PC-9 (cell line): Measurements from ENCODE around the gene CEP19. TPM values are rescaled to one million over a fixed set of nuclear protein-coding genes. Genes with fewer than 3 reads are reported as not detected.

Experiments used
- BruUV-seq: library from RNA; stranded (reverse); fragments of 400-500 nt; replicated peaks from 2 replicates; lab custom pipeline; 2021; lab: Mats Ljungman, UMichigan
- CTCF ChIA-PET: fragments of 300-600 bp; sonication (Branson Sonifier 250); formaldehyde crosslinking; loops from one replicate; lab custom pipeline; 2022; ENCODE audit warnings: antibody characterized with exemption; lab: Charles Lee
- POLR2A ChIA-PET: fragments of 300-600 bp; sonication (Branson Sonifier 250); formaldehyde crosslinking; loops from one replicate; lab custom pipeline; 2022; ENCODE audit warnings: antibody characterized with exemption; ENCODE audit not compliant: unreplicated experiment; lab: Charles Lee
- DNase-seq, 2 experiments: peaks; one replicate each; pipeline versions ENCODE4 v3.0.0 to v3.0.0-alpha.2; 2015 to 2022; ENCODE audit warnings: mixed read lengths in 1 of 2
- H2AFZ ChIP-seq: fragments of 200-600 bp; sonication (generic); 2 replicates; pipeline ENCODE4 v1.8.1; 2017; ENCODE audit warnings: antibody characterized with exemption
- H3F3A ChIP-seq: fragments of 200-600 bp; sonication (generic); 2 replicates; pipeline ENCODE4 v1.8.1; 2017; ENCODE audit warnings: antibody characterized with exemption, mild to moderate bottlenecking, low read depth; ENCODE audit not compliant: insufficient read depth
- H3K27ac ChIP-seq: fragments of 200-600 bp; sonication (generic); 2 replicates; pipeline ENCODE4 v1.6.1; 2016; ENCODE audit warnings: mixed run types
- H3K27me3 ChIP-seq: fragments of 200-600 bp; sonication (generic); 2 replicates; pipeline ENCODE4 v1.6.1; 2016; ENCODE audit warnings: low read depth, mixed run types; ENCODE audit not compliant: insufficient read depth
- H3K36me3 ChIP-seq: fragments of 200-600 bp; sonication (generic); 2 replicates; pipeline ENCODE4 v1.6.1; 2016; ENCODE audit warnings: low read depth, mixed run types
- H3K4me1 ChIP-seq: fragments of 200-600 bp; sonication (generic); replicated peaks from 2 replicates; pipeline ENCODE4 v1.6.1; 2016; ENCODE audit warnings: mixed run types; ENCODE audit not compliant: insufficient read depth
- H3K4me2 ChIP-seq: fragments of 200-600 bp; sonication (generic); 2 replicates; pipeline ENCODE4 v1.6.1; 2017; ENCODE audit warnings: mixed run types
- H3K4me3 ChIP-seq: fragments of 200-600 bp; sonication (generic); 2 replicates; pipeline ENCODE4 v1.6.1; 2016; ENCODE audit warnings: mixed run types
- H3K79me2 ChIP-seq: fragments of 200-600 bp; sonication (generic); 2 replicates; pipeline ENCODE4 v1.6.1; 2017; ENCODE audit warnings: low read depth, mixed run types
- H3K9me2 ChIP-seq: fragments of 200-600 bp; sonication (generic); 2 replicates; pipeline ENCODE4 v1.8.1; 2017; ENCODE audit warnings: mild to moderate bottlenecking; ENCODE audit not compliant: insufficient read depth
- H3K9me3 ChIP-seq: fragments of 200-600 bp; sonication (generic); 2 replicates; pipeline ENCODE4 v1.8.1; 2016; ENCODE audit warnings: low read depth; ENCODE audit not compliant: insufficient read depth
- H4K20me1 ChIP-seq: fragments of 200-600 bp; sonication (generic); 2 replicates; pipeline ENCODE4 v1.8.1; 2017; ENCODE audit not compliant: insufficient read depth
- CTCF ChIP-seq: fragments of 200-600 bp; sonication (generic); conservative IDR thresholded peaks from 2 replicates; pipeline ENCODE4 v1.6.1; 2017; ENCODE audit warnings: mixed run types, antibody characterized with exemption, mild to moderate bottlenecking, moderate library complexity
- EZH2 ChIP-seq: fragments of 200-600 bp; sonication (generic); IDR thresholded peaks from 2 replicates; pipeline ENCODE4 v1.8.0; 2017; ENCODE audit warnings: antibody characterized with exemption, low read depth
- intact Hi-C: fragments of 100-400 bp; cut with micrococcal nuclease; formaldehyde crosslinking; loops from one replicate; pipeline ENCODE4 v1.10.0; 2022; ENCODE audit not compliant: unreplicated experiment
- total RNA-seq: library from RNA; stranded (reverse); gene quantifications from 2 replicates; pipeline ENCODE4 v1.2.3, GENCODE V29; 2021

Gene CEP19
- total RNA-seq, 1 experiment from 2014 or later, result 5.5 TPM

GRCh38 chr3:196697270-196697669 is 14.8 kb downstream of the CEP19 start:
- Histone ChIP-seq H4K20me1 (no peaks in the 10 kb centered on the region), H3K79me2 (no peaks in the 10 kb centered on the region), H2AFZ (no peak overlapping the region), H3K36me3 (no peaks in the 10 kb centered on the region), H3F3A (no peaks in the 10 kb centered on the region), H3K4me2 (no peak overlapping the region), H3K4me1 (no peaks in the 10 kb centered on the region), H3K9me3 (no peaks in the 10 kb centered on the region), H3K9me2 (no peaks in the 10 kb centered on the region), H3K27ac (no peak overlapping the region), H3K4me3 (no peak overlapping the region), H3K27me3 (no peaks in the 10 kb centered on the region)
- intact Hi-C loops, result no loop called here
- CTCF ChIA-PET, result interaction anchor here (0.6 kb wide), 1 partner anchor 554 kb away, joined by 3 read pairs; no protein-coding TSS in a partner anchor
- POLR2A ChIA-PET, result no interaction called here
- DNase-seq, result no peak
- TF ChIP-seq EZH2 (no peak), CTCF (no peak)
- BruUV-seq, result no TSS peak

GRCh38 chr3:196695849-196696226 is 16.2 kb downstream of the CEP19 start:
- no peaks in the 10 kb centered on the region for H4K20me1 ChIP-seq
- H3F3A ChIP-seq, result no peaks in the 10 kb centered on the region
- H3K36me3 ChIP-seq, result no peaks in the 10 kb centered on the region
- no peak for DNase-seq
- H3K4me3 ChIP-seq, result no peak overlapping the region
- H3K9me3 ChIP-seq, result no peaks in the 10 kb centered on the region
- no TSS peak for BruUV-seq
- H3K27ac ChIP-seq, result no peak overlapping the region
- no peaks in the 10 kb centered on the region for H3K79me2 ChIP-seq
- no peak overlapping the region for H3K4me2 ChIP-seq
- intact Hi-C loops, result no loop called here
- ChIA-PET CTCF (no interaction called here), POLR2A (interaction anchor here (0.5 kb wide), 1 partner anchor 83 kb away, joined by 3 read pairs; no protein-coding TSS in a partner anchor)
- no peak overlapping the region for H2AFZ ChIP-seq
- TF ChIP-seq CTCF (no peak), EZH2 (no peak)
- no peaks in the 10 kb centered on the region for H3K27me3 ChIP-seq
- no peaks in the 10 kb centered on the region for H3K4me1 ChIP-seq
- no peaks in the 10 kb centered on the region for H3K9me2 ChIP-seq

- H3K36me3 ChIP-seq, result no peaks in the 10 kb centered on the region
- H3K4me1 ChIP-seq, result no peaks in the 10 kb centered on the region
- H3K4me3 ChIP-seq, result no peak overlapping the region
- H4K20me1 ChIP-seq, result no peaks in the 10 kb centered on the region
- H3K9me3 ChIP-seq, result no peaks in the 10 kb centered on the region
- ChIA-PET CTCF (no interaction called here), POLR2A (interaction anchor here (0.5 kb wide), 1 partner anchor 84 kb away, joined by 3 read pairs; no protein-coding TSS in a partner anchor)
- no TSS peak for BruUV-seq
- no peak for TF ChIP-seq CTCF
- no peak for TF ChIP-seq EZH2
- no peak overlapping the region for H2AFZ ChIP-seq
- H3K79me2 ChIP-seq, result no peaks in the 10 kb centered on the region
- no peak overlapping the region for H3K4me2 ChIP-seq
- intact Hi-C loops, result no loop called here
- no peaks in the 10 kb centered on the region for H3K9me2 ChIP-seq
- no peaks in the 10 kb centered on the region for H3K27me3 ChIP-seq
- H3F3A ChIP-seq, result no peaks in the 10 kb centered on the region
- H3K27ac ChIP-seq, result no peak overlapping the region
- no peak for DNase-seq
Measured at GRCh38 chr3:196694941-196695848, 16.9 kb downstream of the CEP19 start.
